GM13977 (cell line): ENCODE data around the gene ZNF277.

Experiments
- DNase-seq: peaks from one replicate; pipeline ENCODE4 v3.0.0; 2012; ENCODE audit warnings: low spot score
- in situ Hi-C: fragments of 300-500 bp; cut with MboI; formaldehyde crosslinking; loops from one replicate; pipeline ENCODE4 v1.12.0; 2022; ENCODE audit warnings: low sequenced_read_pairs, low pct_unique_long_range_greater_than_20kb, mixed read lengths, inconsistent platforms; ENCODE audit not compliant: unreplicated experiment
- TF ChIP-seq, protein P1 (sequence below): IDR thresholded peaks from 2 replicates; pipeline ENCODE4 v1.5.1; 2012; ENCODE audit warnings: mild to moderate bottlenecking, control low read depth; ENCODE audit not compliant: insufficient read depth; ENCODE audit errors: extremely low read depth, missing control alignments

Gene ZNF277

GRCh38 chr7:112182749-112183148, 23.7 kb upstream of the ZNF277 start:
- TF ChIP-seq, protein P1, sequence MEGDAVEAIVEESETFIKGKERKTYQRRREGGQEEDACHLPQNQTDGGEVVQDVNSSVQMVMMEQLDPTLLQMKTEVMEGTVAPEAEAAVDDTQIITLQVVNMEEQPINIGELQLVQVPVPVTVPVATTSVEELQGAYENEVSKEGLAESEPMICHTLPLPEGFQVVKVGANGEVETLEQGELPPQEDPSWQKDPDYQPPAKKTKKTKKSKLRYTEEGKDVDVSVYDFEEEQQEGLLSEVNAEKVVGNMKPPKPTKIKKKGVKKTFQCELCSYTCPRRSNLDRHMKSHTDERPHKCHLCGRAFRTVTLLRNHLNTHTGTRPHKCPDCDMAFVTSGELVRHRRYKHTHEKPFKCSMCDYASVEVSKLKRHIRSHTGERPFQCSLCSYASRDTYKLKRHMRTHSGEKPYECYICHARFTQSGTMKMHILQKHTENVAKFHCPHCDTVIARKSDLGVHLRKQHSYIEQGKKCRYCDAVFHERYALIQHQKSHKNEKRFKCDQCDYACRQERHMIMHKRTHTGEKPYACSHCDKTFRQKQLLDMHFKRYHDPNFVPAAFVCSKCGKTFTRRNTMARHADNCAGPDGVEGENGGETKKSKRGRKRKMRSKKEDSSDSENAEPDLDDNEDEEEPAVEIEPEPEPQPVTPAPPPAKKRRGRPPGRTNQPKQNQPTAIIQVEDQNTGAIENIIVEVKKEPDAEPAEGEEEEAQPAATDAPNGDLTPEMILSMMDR = no peak
- no peak for DNase-seq
- in situ Hi-C loops = no loop called here

DNA sequence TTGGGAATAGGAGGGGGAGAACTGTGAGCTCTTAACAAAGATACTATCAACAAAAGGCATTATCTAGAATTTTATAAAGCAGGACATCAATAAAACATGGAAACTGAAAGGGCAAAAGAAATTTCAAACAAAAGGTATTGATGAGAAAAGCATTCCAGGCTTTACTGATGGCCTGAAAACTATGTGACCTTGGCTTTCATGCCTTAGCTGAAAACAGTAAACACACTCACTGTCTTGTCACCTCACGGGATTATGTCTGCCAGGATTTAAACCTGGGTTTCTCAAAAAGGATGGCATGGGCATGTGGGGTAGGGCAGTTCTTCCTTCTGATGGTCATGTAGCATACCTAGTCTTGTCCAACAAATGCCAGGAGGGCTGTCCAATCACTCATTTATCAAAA, 23.2 kb upstream of the ZNF277 start:
- in situ Hi-C loops = no loop called here
- TF ChIP-seq, protein P1 = no peak
- DNase-seq = no peak

DNA sequence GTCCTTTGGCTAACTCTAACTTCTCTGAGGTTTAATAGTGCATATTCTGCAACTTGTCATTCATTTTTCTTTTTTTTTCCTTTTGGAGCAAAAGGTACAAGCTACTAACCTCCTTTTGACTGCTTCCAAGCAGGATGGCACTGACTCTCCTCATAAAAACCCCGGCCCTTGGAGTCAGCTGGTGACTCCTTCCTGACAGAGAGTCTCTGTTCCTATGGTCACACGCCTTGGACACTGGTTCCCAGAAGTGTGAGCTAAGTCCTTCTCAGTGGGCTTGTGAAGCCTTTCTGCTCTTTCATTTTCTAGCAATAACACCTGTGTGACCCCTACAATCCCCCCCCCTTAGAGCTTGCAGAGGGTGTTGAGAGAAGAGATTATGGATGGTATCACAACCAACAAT, 22.0 kb upstream of the ZNF277 start:
- no peak for DNase-seq
- TF ChIP-seq, protein P1 = no peak
- in situ Hi-C loops = no loop called here

GRCh38 chr7:112185005-112185834, 21.3 kb upstream of the ZNF277 start:
- DNase-seq = no peak
- TF ChIP-seq, protein P1 = no peak
- in situ Hi-C loops = no loop called here

- in situ Hi-C loops = no loop called here
- no peak for DNase-seq
Observed at GRCh38 chr7:112186300-112186699, 20.2 kb upstream of the ZNF277 start.

GRCh38 chr7:112188257-112188656, 18.2 kb upstream of the ZNF277 start:
- DNase-seq = no peak
- in situ Hi-C loops = no loop called here
- TF ChIP-seq, protein P1 = no peak

More at GRCh38 chr7:112186300-112186699, 20.2 kb upstream of the ZNF277 start:
- TF ChIP-seq, protein P1 = no peak

DNA sequence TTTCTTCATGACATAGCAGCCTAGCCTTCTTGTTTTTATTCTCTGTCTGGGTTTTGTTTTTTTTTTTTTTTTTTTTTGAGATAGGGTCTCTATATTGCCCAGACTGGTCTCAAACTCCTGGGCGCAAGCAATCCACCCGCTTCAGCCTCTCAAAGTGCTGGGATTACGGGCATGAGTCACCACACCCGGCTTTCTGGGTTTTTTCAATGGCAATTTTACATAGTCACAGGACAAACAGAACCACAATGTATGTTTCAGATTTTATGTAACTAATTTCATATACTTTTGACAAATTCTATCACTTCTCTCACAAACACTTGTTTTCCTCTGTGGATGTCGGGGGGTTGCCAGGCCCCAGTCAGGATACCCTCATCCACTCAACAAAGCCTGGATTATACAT, 16.8 kb upstream of the ZNF277 start:
- TF ChIP-seq, protein P1 = no peak
- DNase-seq = no peak
- in situ Hi-C loops = no loop called here
